Stimulated activated CD4-positive, alpha-beta T cell treated with anti-CD3 and anti-CD28 coated beads, Interleukin-15, amount 100 ng/mL, for 24 hours (primary cell): ENCODE results near the gene ZNHIT6.
"Not testable (repeated sequence)": the region's sequence is repeated elsewhere in the genome, so short reads cannot be mapped to it uniquely, and the experiment has no call there.

ENCODE experiments used
- DNase-seq: peaks from one replicate; pipeline ENCODE4 v3.0.0-alpha.2; 2020

The ZNHIT6 gene, protein sequence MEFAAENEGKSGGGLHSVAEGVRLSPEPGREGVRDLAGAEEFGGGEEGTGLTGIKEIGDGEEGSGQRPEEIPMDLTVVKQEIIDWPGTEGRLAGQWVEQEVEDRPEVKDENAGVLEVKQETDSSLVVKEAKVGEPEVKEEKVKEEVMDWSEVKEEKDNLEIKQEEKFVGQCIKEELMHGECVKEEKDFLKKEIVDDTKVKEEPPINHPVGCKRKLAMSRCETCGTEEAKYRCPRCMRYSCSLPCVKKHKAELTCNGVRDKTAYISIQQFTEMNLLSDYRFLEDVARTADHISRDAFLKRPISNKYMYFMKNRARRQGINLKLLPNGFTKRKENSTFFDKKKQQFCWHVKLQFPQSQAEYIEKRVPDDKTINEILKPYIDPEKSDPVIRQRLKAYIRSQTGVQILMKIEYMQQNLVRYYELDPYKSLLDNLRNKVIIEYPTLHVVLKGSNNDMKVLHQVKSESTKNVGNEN

DNA sequence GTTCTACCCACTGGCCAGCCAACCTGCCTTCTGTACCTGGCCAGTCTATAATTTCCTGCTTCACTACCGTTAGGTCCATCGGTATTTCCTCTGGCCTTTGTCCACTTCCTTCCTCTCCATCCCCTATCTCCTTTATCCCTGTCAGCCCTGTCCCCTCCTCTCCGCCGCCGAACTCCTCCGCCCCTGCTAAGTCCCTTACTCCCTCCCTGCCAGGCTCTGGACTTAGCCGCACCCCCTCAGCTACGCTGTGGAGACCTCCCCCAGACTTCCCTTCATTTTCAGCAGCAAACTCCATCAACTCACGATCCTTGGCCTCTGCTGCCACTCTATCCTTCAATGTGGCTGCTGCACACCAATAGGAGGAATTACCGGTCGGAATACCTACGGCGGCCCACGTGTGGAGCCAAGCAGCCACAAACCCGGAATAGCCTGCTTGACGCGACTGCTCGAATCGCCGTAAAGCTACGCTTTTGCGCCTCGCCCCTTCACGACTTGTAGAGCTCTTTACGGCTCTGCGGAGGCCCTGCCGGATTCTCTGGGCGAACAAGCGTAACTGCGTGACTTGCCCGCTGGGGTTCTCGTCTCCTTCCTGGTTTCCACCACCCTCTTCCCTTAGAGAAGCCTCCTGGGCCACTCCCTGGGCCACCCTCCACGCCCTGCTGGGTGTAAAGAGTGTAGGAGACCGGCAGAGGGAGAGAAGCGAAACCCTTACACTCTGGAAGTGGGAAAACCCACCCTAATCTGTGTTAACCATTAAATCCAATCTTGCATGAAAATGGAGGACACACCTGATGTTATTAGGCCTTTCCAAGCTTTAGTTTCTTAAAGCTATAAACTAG, at the start of gene ZNHIT6:
ZNHIT6 (minus strand) TSS at position 444 of the 839 bp plus-strand sequence; CDS start at position 295, 149 bp downstream.
- peak; percentile 90 for DNase-seq

DNA sequence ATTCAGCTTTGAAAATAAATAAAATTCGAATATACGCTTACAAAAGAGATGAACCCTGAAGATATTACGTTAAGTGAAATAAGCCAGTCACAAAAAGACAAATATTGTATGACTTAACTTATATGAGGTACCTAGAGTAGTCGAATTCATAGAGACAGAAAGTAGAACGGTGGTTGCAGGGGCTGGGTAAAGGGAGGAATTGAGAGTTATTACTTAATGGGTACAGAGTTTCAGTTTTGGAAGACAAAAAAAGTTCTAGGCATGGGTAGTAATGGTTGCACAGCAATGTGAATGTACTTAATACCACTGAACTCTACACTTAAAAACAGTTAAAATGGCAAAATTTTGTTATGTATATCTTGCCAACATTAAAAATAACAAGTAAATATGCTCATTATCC, 48.6 kb upstream of the ZNHIT6 start:
- DNase-seq: no peak

DNA sequence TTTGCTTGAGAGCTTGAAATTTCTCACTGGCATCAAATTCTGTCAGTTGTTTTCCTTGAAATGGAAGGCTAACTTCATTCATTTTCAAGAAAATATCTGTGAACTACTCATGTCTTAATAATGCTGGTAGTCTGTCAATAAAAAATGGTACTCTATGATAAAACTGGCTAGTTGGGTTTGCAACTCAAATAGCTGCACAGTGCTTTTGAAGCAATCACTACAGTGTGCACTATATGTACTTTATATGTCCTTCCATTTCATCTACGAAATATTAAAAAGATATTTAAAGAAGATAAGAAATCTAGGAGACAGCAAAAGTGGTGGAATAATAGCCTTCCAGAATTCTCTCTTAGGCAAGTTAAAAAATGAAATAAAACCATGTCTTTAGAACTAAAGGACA, 39.9 kb upstream of the ZNHIT6 start:
- no peak for DNase-seq

DNA sequence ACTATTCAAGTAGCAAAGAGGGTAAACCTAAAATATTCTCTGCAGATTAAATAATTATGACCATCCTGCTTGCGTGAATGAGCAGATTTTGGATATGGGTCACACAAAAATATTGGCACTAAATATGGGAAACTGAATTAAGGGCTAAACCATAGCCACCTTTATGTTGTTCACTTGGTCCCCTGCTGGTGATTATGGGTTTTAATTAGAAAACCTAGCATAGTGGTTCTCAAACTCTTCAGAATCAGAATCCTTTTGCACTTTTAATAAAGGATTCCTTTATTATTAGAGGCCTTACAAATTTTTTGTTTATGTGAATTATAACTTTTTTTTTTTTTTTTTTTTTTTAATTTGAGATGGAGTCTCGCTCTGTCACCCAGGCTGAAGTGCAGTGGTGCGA, 38.5 kb upstream of the ZNHIT6 start:
- no peak for DNase-seq

DNA sequence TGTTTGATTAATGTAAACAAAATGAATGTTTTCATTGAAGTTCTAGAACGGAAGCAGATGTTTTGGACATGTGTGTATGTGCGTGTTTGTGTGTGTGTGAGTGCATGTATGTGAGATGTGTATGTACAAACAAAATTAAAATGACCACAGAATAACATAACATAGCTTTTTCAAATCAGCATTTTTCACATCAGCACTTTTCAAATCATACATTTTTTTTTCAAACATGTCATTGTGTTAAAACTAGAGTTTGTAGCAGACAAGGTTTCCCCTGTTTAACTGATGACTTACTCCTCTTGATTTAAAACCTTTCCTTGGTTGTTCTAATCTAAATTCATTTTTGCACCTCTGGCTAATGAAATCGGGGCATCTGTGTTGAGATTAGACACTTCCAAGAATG, 35.6 kb upstream of the ZNHIT6 start:
- DNase-seq: no peak

DNA sequence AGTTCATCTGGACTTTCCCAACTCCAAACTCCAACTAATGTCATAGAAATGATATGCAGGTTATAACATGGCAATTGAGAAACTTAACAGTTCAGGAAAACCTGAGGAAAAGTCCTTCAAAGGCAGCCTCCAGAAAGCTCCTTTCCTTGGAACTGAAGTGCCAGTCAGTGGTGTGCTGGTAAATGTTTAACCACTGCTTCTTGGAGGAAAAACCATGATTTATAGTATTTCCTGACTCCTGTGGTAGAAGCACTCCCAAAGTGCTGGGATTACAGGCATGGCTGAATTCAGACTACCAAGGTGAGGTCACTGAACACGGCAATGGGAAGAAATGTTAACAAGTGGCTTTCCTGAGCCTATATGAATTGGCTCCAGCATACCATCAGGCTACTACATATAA, 26.7 kb upstream of the ZNHIT6 start:
- no peak for DNase-seq

DNA sequence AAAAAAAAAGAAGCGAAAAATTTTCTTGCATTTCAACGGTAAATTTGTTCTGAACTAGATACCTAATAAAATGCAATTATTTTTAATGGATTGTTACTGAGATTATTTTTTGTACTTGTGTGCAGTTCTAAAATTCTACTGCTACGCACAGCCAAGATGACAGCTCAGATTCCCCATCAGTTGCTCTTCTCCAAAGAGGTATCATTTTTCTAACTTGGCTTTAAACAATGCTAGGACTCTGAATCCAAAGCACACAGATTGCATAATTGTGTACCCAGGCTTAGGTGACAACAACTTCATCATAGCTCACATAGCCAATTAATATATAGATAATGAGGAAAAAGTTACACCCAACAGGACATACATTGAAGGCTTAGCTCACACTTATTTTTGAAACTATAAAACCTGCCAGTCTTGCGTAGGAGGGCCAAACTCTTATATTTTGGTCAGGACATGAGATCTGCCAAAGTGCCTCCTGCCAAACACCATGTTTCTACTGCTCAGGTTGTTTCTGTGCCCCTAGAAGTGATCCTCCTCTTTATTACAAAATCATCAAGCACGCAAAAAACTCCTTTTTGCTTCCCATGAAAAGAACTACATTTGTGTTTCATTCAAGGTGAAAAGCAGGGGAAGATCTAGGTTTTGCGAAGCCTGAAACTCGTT, 10.6 kb upstream of the ZNHIT6 start:
- no peak for DNase-seq

DNA sequence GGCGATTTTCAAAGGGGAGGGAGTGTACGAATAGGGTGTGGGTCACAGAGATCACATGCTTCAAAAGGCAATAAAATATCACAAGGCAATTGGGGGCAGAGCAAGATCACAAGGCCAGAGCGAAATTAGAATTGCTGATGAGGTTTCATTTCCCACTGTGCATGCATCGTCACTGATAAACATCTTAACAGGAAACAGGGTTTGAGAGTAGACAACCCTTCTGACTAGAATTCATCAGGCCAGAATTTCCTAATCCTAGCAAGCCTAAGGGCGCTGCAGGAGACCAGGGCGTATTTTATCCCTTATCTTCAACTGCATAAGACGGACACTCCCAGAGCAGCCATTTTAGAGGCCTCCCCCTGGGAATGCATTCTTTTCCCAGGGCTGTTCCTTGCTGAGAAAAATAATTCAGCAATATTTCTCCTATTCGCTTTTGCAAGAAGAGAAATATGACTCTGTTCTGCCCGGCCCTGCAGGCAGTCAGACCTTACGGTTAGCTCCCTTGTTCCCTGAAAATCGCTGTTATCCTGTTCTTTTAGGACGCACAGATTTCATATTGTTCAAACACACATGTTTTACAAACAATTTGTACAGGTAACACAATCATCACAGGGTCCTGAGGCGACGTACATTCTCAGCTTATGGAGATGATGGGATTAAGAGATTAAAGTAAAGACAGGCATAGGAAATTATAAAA, 6.3 kb upstream of the ZNHIT6 start:
- not testable (repeated sequence) for DNase-seq

DNA sequence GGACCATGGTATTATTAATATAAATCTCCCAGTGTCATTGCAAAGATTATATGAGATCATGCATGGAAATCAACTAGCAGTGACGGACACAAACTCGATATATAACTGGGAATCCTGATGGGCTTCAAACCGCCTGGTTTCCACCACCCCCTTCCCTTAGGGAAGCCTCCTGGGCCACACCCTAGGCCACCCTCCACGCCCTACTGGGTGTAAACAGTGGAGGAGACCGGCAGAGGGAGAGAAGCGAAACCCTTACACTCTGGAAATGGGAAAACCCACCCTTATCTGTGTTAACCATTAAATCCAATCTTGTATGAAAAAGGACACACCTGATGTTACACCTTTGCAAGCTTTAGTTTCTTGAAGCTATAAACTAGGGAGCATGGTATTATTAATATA, 595 bp upstream of the ZNHIT6 start:
- no peak for DNase-seq

DNA sequence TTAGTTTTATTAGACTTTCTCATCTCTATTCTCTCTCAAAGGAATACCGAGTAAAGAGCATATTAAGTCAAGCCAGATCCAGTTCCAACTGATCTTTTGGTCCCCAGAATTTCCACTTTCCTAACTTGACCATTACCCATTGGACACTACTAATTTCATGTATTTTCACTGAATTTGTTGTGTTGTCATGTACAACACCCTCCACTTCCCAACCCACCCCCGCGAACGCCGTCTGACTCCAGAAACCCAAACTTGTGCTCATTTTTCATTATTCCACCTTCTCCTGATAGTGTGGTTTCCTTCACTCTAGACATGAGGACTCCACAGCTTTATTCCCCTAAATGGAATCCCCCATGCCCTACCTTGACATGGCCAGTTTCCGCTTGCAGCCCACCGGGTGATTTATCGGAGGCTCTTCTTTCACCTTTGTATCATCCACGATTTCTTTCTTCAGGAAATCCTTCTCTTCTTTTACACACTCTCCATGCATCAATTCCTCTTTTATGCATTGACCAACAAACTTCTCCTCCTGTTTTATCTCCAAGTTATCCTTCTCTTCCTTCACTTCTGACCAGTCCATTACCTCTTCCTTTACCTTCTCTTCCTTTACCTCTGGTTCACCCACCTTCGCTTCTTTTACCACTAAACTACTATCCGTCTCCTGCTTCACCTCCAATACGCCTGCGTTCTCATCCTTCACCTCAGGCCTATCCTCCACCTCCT, 805 bp downstream of the ZNHIT6 start:
- DNase-seq: peak; percentile 2

DNA sequence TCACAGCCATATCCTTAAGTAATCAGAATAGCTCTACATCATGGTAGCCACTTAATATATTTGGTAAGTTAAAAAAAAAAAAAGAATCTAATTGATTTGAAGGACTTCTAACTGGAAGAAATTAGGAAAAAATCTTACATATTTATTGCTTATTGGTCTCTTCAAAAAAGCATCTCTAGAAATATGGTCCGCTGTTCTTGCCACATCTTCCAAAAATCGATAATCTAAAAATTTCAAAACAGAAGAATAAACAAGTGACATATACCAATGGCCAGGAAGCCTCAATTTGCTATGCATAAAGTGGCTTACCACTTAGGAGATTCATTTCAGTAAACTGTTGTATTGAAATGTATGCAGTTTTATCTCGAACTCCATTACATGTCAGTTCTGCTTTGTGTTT, 2.3 kb downstream of the ZNHIT6 start:
- DNase-seq: no peak

DNA sequence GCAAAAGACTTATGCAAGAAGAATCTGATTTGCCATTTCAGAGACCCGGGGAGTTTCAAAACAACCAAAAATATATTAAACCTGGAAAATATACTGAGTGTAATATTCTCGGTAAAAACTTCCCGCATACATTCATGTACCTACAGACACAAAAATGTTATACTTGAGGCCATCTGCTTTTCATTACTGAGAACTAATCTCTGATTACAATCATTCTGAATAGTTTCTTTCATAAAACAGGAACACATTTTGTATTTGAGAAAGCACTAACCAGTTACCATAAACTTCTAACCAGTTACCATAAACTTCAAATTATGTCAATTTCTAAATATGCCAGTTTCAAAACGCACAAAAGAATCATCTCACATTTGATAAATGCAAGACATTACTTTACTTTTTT, 7.8 kb downstream of the ZNHIT6 start:
- no peak for DNase-seq

DNA sequence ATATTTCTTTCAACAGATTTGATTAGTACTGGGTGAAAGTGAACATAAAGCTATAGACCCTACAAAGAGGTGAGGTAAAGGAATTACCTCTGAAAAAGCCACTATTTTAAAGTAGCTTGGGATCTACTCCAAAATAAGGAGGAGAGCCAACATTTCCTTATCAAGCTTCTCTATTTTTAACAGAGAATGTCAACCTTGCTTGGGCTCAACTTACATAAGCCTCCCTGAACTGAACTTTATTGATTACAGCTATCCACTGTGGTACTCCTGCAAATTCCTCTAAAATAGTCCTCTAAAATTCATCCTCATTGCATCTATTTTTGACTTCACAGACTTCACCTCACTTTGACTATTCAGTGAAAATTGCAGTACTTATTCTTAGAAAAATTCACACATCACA, 10.3 kb downstream of the ZNHIT6 start:
- DNase-seq: no peak

DNA sequence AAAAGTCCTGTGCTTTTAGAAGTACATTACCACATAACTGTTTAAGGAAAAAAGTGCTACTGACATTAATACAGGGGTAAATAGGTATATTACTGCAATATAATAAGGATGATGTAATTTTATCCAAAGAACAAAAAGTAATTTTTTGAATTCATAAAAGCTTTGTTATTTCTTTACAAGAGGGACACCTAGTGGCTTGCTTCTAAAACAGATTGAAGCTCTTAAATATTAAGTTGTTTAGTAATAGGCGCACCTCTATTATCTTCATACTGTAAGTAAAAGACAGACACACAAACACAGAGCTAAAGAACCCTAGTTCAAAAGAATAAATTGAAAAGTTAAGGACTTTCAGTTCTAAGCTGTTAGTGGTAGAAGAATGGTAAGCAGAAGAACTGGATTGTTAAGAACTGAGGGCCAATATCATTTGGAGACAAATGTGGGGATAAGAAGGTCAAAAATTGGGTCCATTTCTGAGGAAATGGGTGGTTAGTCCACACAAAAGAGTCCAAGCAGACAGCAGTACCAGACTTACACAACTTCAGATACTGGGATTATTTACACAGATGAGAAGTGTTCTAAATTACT, 15.4 kb downstream of the ZNHIT6 start:
- no peak for DNase-seq

DNA sequence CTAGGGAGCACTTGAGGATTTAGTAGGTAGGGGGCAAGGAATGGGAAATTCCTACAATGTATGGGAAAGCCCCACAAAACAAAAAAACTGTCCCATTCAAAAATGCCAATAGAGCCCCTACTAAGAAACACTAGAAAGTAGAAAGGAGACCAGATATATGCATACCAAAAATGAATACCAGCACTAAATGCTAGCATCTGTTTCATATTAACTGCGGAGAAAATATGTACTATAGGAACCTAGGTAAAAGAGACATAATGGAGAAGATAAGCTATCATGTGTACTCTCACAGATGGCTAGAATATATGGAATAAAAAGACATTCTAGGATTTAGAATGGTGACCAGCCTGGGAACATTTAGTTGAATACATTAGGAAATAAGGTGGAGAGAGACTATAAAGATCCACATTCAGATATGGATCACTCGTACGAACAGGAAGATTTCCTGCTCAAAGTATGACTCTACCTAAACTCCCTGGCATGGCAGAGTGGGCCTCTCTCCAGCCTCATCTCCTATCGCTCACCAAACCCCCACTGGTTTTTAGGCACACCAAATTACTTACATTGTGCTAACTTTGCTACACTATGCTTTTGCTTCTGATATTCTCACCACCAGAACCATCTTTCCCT, 18.3 kb downstream of the ZNHIT6 start:
- no peak for DNase-seq

DNA sequence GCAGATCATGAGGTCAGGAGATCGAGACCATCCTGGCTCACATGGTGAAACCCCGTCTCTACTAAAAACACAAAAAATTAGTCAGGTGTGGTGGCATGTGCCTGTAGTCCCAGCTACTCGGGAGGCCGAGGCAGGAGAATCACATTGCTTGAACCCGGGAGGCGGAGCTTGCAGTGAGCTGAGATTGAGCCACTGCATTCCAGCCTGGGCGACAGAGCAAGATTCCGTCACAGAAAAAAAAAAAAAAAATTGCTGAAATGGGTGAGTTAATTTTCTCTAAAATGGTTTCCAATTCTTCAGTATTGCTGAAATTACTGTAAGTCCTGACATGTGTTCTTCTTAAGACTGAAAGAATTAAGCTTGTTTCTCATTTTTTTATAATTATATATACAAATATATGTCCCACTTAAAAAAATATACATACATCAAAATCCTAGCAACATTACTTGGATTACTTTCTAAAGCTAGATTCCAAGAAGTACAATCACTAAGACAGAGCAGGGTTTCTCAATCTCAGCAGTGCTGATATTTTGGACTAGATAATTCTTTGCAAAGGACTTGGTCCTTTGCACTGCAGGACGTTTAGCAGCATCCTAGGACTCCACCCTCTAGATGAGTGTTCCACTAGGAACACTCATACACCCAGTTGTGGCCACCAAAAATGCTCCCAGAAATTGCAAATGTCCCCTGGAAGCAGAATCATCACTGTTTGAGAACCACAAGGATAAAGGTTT, 24.8 kb downstream of the ZNHIT6 start:
- no peak for DNase-seq

DNA sequence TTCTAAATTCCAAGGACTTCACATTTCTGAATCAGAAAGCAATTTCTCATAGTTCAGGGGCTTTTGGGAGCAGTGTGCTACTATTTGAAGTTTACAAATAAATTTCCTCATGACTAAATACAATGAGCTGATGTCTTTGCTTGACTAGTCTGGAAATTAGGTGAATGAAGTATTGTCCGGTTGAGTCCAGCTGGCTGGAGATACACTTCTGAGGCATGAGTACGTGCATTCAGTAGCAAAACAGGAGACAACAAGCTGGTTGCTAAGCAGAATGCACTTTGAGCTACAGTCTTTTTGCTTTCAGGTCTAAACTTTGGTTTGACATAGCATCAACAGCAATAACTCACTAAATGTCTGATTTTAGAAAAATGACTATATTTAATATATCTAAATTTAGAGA, 27.1 kb downstream of the ZNHIT6 start:
- no peak for DNase-seq

DNA sequence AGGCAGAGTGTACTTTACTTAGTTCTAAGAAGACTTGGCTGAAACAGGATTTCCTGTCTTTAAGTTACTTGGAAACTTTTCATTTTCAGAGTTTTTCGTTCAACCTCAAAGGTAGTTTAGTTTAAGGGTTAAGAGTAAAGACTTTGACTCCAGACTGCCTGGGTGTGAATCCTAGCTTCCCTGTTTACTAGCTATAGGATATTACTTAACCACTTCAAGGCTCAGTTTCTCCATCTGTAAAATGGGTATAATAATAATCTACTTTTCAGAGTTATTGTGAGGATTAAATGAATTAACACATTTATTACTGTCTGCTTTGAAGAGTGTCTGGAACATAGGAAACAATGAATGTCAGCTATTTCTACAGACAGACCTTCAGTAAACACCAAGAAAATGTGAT, 30.0 kb downstream of the ZNHIT6 start:
- no peak for DNase-seq

DNA sequence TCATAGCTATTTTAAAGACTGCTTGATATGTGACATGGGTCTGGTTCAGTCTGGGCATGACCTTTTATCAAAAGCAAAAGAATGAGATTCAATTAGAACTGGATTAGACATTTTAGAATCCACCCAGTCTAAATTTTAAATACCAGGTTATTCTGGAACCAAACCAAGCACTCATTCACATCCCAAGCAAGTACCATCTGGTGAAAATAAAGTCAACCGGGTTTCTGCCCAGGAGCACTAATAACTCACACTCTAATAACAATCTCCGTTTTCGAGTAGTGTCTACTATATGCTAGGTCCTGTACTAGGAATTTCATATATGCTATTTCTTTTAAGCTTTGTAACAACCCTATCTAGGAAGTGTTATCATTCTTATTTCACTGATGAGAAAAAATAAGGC, 30.6 kb downstream of the ZNHIT6 start:
- DNase-seq: no peak

DNA sequence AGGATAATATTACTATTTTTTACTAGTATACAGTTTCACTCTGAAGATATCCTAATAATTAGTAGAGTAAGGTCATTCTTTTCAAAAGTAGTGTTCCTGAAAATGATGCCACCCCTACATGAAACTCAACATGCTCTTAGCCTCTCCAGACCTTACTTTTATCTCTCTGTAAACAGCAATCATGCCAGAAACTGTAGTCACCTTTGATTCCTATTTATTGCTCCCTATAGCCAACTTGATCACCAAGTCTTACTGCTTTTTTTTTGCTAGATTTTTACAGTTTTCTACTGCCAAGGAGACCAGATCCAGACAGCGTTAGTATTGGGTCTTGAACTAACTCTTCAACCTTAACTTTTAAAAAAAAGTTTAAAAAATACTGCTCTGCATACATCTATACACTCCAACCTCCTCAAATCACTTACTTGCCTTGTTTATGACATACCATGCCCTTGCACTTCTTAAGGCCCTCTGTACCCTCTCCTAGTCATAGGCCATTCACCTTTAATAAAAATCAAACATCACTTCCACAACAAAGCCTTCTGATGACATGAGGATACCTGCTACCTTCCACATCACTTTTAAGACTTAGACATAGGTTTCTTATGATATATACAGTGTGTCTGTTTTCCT, 36.1 kb downstream of the ZNHIT6 start:
- DNase-seq: no peak
